ENCODE data around the gene GPC5. TPM values are rescaled to one million over a fixed set of nuclear protein-coding genes. Genes with fewer than 3 reads are reported as not detected.

Gene GPC5
- total RNA-seq, 1 donor from 2014 or later, result 0.07 TPM

DNA sequence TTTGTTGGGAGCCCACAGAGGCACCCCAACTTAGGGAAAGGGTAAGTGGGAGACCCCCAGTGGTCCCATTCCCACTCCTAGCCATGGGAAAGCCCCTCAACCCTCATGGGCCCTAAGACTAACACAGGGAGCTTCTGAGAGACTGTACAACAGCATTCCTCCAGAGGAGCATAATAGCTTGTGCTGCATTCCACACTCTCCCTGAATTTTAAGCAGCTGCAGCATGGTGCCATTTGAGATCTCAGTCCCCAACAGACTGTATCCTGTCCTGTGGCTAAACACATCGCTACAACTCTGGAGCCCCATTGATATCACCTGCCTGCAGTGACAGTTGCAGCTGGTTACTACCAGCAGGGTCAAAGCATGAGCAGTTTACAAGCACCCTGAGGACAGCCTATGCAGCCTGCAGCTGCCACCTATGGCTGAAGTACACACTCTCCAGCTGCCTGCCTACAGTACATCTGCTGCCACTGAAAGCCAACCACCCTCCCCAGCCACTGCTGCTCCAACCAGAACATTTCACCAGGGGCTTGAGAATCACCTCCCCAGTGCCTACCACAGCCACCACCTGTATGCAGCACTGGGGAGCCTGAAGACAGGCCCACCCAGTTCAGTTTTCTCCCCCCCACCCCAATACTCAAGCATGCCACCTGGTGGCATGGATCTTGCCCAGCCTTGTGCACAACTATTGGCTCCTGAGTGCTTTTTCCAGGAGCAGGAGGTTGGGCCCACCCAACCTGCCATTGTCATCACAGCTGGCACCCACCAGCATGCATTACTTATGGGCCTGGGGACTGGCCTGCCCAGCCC, 557.3 kb downstream of the GPC5 start:
- no peaks in the 10 kb centered on the region for H4K20me1 ChIP-seq (ENCODE audit: low read depth)
- Mint-ChIP-seq H3K4me3 (no peak overlapping the region), H3K27ac (peak overlapping the region; percentile 67), H3K36me3 (no peaks in the 10 kb centered on the region), H3K9me3 (no peaks in the 10 kb centered on the region), H3K27me3 (ENCODE audit: insufficient read depth, low read depth) (no peaks in the 10 kb centered on the region), H3K4me1 (peaks cover 4% of the 10 kb centered on the region)
- no peak for TF ChIP-seq EZH2phosphoT487 (IDR thresholded peaks at IDR 0.05)
- TF ChIP-seq, protein P1, sequence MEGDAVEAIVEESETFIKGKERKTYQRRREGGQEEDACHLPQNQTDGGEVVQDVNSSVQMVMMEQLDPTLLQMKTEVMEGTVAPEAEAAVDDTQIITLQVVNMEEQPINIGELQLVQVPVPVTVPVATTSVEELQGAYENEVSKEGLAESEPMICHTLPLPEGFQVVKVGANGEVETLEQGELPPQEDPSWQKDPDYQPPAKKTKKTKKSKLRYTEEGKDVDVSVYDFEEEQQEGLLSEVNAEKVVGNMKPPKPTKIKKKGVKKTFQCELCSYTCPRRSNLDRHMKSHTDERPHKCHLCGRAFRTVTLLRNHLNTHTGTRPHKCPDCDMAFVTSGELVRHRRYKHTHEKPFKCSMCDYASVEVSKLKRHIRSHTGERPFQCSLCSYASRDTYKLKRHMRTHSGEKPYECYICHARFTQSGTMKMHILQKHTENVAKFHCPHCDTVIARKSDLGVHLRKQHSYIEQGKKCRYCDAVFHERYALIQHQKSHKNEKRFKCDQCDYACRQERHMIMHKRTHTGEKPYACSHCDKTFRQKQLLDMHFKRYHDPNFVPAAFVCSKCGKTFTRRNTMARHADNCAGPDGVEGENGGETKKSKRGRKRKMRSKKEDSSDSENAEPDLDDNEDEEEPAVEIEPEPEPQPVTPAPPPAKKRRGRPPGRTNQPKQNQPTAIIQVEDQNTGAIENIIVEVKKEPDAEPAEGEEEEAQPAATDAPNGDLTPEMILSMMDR (IDR thresholded peaks at IDR 0.05), result no peak
- no peak for TF ChIP-seq EZH2 (IDR thresholded peaks at IDR 0.05)
- peaks cover 8% of the 10 kb centered on the region for H3K4me1 ChIP-seq
- H3K79me2 ChIP-seq (ENCODE audit: low read depth), result no peaks in the 10 kb centered on the region
- no peak overlapping the region for H3K4me3 ChIP-seq
- H3K9ac ChIP-seq, result no peak overlapping the region
- H3K4me2 ChIP-seq, result peak overlapping the region; percentile 5
- H3K9me3 ChIP-seq (ENCODE audit: low read depth), result no peaks in the 10 kb centered on the region
- peak; percentile 58 for DNase-seq (ENCODE audit: low spot score)
- H3K36me3 ChIP-seq, result no peaks in the 10 kb centered on the region
- no peaks in the 10 kb centered on the region for H3F3A ChIP-seq (ENCODE audit: low read depth)
- peak overlapping the region; percentile 94 for H2AFZ ChIP-seq (replicated peaks)
- no peaks in the 10 kb centered on the region for H3K27me3 ChIP-seq
- H3K27ac ChIP-seq, result peak overlapping the region; percentile 39

DNA sequence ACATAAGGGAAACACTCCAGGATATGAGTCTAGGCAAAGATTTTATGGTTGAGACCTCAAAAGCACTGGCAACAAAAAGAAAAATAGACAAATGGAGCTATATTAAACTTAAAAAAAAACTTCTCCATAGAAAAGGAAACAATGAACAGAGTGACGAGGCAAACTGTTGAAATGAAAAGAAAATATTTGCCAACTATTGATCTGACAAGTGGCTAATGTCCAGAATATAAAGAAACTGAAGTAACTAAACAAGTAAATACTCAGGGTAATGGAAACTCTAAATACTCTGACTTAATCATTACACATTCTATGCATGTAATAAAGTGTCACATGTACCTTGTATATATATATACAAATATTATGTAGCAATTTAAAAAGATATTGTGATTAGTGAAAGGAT, 562.5 kb downstream of the GPC5 start:
- no peaks in the 10 kb centered on the region for H3K27me3 Mint-ChIP-seq (ENCODE audit: insufficient read depth, low read depth)
- no peak overlapping the region for H3K27ac Mint-ChIP-seq
- H3K36me3 Mint-ChIP-seq, result no peaks in the 10 kb centered on the region

DNA sequence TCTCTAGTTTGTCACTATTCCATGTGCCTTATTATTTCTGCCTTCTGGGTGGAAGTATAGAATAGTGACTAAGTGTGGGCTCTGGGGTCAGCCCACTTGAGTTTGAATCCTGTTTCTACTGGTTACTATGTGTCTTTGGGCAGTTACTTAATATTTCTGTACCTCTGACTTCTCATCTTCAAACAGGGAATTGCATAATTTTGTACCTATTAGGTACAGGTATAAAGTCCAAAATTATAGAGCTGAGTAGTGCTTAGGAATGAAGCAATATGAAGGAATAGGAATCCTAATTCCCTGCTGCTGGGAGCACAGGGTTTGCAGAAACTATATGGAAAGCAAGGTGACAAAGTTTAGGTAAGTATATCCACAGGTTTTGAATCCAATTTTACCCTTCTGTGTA, 564.5 kb downstream of the GPC5 start:
- Histone ChIP-seq H3K9me3 (ENCODE audit: low read depth) (no peaks in the 10 kb centered on the region), H3F3A (ENCODE audit: low read depth) (no peaks in the 10 kb centered on the region), H3K4me1 (no peaks in the 10 kb centered on the region), H3K4me2 (no peak overlapping the region), H3K9ac (no peak overlapping the region), H3K27me3 (no peaks in the 10 kb centered on the region), H3K27ac (no peak overlapping the region), H3K79me2 (ENCODE audit: low read depth) (no peaks in the 10 kb centered on the region), H4K20me1 (ENCODE audit: low read depth) (no peaks in the 10 kb centered on the region), H2AFZ (replicated peaks) (no peak overlapping the region), H3K4me3 (no peak overlapping the region), H3K36me3 (no peaks in the 10 kb centered on the region)
- no peak overlapping the region for H3K27ac Mint-ChIP-seq
- no peak for DNase-seq (ENCODE audit: low spot score)
- H3K27me3 Mint-ChIP-seq (ENCODE audit: insufficient read depth, low read depth), result no peaks in the 10 kb centered on the region
- H3K4me1 Mint-ChIP-seq, result peaks cover 3% of the 10 kb centered on the region
- peaks cover 5% of the 10 kb centered on the region for H3K9me3 Mint-ChIP-seq
- H3K36me3 Mint-ChIP-seq, result no peaks in the 10 kb centered on the region
- TF ChIP-seq, protein P1 (IDR thresholded peaks at IDR 0.05), result no peak
- TF ChIP-seq EZH2 (IDR thresholded peaks at IDR 0.05), result no peak
- no peak for TF ChIP-seq EZH2phosphoT487 (IDR thresholded peaks at IDR 0.05)
- H3K4me3 Mint-ChIP-seq, result no peak overlapping the region

More for the DNA sequence above, 562.5 kb downstream of the GPC5 start:
- Histone ChIP-seq H3K79me2 (ENCODE audit: low read depth) (no peaks in the 10 kb centered on the region), H2AFZ (replicated peaks) (no peak overlapping the region), H3K9me3 (ENCODE audit: low read depth) (no peaks in the 10 kb centered on the region), H3K4me2 (no peak overlapping the region), H3F3A (ENCODE audit: low read depth) (no peaks in the 10 kb centered on the region), H3K4me3 (no peak overlapping the region), H3K36me3 (no peaks in the 10 kb centered on the region), H3K4me1 (no peaks in the 10 kb centered on the region), H3K27me3 (no peaks in the 10 kb centered on the region), H3K9ac (no peak overlapping the region), H3K27ac (no peak overlapping the region), H4K20me1 (ENCODE audit: low read depth) (no peaks in the 10 kb centered on the region)
- H3K9me3 Mint-ChIP-seq, result peaks cover 5% of the 10 kb centered on the region
- no peak for TF ChIP-seq EZH2 (IDR thresholded peaks at IDR 0.05)
- TF ChIP-seq, protein P1 (IDR thresholded peaks at IDR 0.05), result no peak
- TF ChIP-seq EZH2phosphoT487 (IDR thresholded peaks at IDR 0.05), result no peak
- no peak overlapping the region for H3K4me3 Mint-ChIP-seq
- DNase-seq (ENCODE audit: low spot score), result no peak
- peaks cover 3% of the 10 kb centered on the region for H3K4me1 Mint-ChIP-seq
